Stimulated activated CD4-positive, alpha-beta T cell treated with anti-CD3 and anti-CD28 coated beads, TNF-alpha, amount 100 ng/mL, for 48 hours (primary cell): ENCODE results near the gene TMEM225B.
"Not testable (repeated sequence)": the region's sequence is repeated elsewhere in the genome, so short reads cannot be mapped to it uniquely, and the experiment has no call there.

Experiments
- DNase-seq, 3 donors: peaks; one replicate each; pipeline ENCODE4 v3.0.0-alpha.2; 2020; ENCODE audit warnings: low read depth in 3 of 3

TMEM225B gene

GRCh38 chr7:99623091-99623693 is 25.1 kb downstream of the TMEM225B start:
- DNase-seq: no peak

- peak in 2 of 3 donors; percentile 34 for DNase-seq
Observed at GRCh38 chr7:99623702-99624447, 25.8 kb downstream of the TMEM225B start.

- DNase-seq: peak; percentile 37 to 63 (median 58)
Observed at GRCh38 chr7:99624484-99624883, 26.4 kb downstream of the TMEM225B start.

GRCh38 chr7:99625321-99625720 is 27.3 kb downstream of the TMEM225B start:
- no peak for DNase-seq

- DNase-seq: no peak
Observed at GRCh38 chr7:99625961-99626360, 27.9 kb downstream of the TMEM225B start.

- no peak for DNase-seq
Observed at GRCh38 chr7:99626661-99627060, 28.6 kb downstream of the TMEM225B start.

- DNase-seq: no peak
Observed at GRCh38 chr7:99627513-99627912, 29.4 kb downstream of the TMEM225B start.

- DNase-seq: no peak
Observed at GRCh38 chr7:99628471-99629465, 30.7 kb downstream of the TMEM225B start.

- DNase-seq: no peak
Observed at GRCh38 chr7:99629643-99630042, 31.6 kb downstream of the TMEM225B start.

- peak in 1 of 3 donors; percentile 39 for DNase-seq
Observed at GRCh38 chr7:99631295-99632109, 33.4 kb downstream of the TMEM225B start.

- not testable (repeated sequence) for DNase-seq
Observed at GRCh38 chr7:99637414-99637813, 39.3 kb downstream of the TMEM225B start.

- no peak for DNase-seq
Observed at GRCh38 chr7:99638731-99639130, 40.7 kb downstream of the TMEM225B start.

- no peak for DNase-seq
Observed at GRCh38 chr7:99639267-99639666, 41.2 kb downstream of the TMEM225B start.

- DNase-seq: no peak
Observed at GRCh38 chr7:99642027-99642426, 44.0 kb downstream of the TMEM225B start.

- DNase-seq: no peak
Observed at GRCh38 chr7:99643464-99643863, 45.4 kb downstream of the TMEM225B start.

GRCh38 chr7:99644431-99644830 is 46.4 kb downstream of the TMEM225B start:
- DNase-seq: no peak

GRCh38 chr7:99645590-99645989 is 47.5 kb downstream of the TMEM225B start:
- no peak for DNase-seq

- DNase-seq: no peak
Observed at GRCh38 chr7:99648843-99649242, 50.8 kb downstream of the TMEM225B start.

- no peak for DNase-seq
Observed at GRCh38 chr7:99651290-99651689, 53.2 kb downstream of the TMEM225B start.

- no peak for DNase-seq
Observed at GRCh38 chr7:99652671-99653070, 54.6 kb downstream of the TMEM225B start.

- not testable (repeated sequence) for DNase-seq
Observed at GRCh38 chr7:99653269-99653668, 55.2 kb downstream of the TMEM225B start.
